ENCODE measurements around the gene CERS4.

Gene CERS4

GRCh38 chr19:8308891-8309291 lies 99.7 kb downstream of the CERS4 start:
- Histone ChIP-seq H3K9me3 (ENCODE audit: insufficient read depth, low read length) (no peaks in the 10 kb centered on the region), H3K79me2 (ENCODE audit: insufficient read depth, low read length) (peaks cover 26% of the 10 kb centered on the region), H2AFZ (ENCODE audit: low read depth, low read length, severe bottlenecking) (peak overlapping the region; percentile 72), H3K27ac (ENCODE audit: low read depth, low read length) (peak overlapping the region; percentile 63), H3K36me3 (ENCODE audit: low read length) (no peaks in the 10 kb centered on the region), H3K4me2 (ENCODE audit: low read depth, low read length, poor library complexity, severe bottlenecking) (peak overlapping the region; percentile 87), H3K9me2 (replicated peaks; ENCODE audit: insufficient read depth, low read length) (no peaks in the 10 kb centered on the region), H3K27me3 (ENCODE audit: low read length) (no peaks in the 10 kb centered on the region), H3F3A (ENCODE audit: insufficient read depth) (no peaks in the 10 kb centered on the region), H3K9ac (ENCODE audit: low read length) (peak overlapping the region; percentile 87), H3K4me3 (ENCODE audit: insufficient read depth, low read length, poor library complexity, severe bottlenecking) (peak overlapping the region; percentile 66), H4K20me1 (ENCODE audit: low read depth, low read length) (no peaks in the 10 kb centered on the region)
- TF ChIP-seq, protein P1, sequence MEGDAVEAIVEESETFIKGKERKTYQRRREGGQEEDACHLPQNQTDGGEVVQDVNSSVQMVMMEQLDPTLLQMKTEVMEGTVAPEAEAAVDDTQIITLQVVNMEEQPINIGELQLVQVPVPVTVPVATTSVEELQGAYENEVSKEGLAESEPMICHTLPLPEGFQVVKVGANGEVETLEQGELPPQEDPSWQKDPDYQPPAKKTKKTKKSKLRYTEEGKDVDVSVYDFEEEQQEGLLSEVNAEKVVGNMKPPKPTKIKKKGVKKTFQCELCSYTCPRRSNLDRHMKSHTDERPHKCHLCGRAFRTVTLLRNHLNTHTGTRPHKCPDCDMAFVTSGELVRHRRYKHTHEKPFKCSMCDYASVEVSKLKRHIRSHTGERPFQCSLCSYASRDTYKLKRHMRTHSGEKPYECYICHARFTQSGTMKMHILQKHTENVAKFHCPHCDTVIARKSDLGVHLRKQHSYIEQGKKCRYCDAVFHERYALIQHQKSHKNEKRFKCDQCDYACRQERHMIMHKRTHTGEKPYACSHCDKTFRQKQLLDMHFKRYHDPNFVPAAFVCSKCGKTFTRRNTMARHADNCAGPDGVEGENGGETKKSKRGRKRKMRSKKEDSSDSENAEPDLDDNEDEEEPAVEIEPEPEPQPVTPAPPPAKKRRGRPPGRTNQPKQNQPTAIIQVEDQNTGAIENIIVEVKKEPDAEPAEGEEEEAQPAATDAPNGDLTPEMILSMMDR (IDR thresholded peaks at IDR 0.05; ENCODE audit: insufficient read depth, low read length, poor library complexity, severe bottlenecking): no peak
- TF ChIP-seq EZH2phosphoT487 (conservative IDR thresholded peaks at IDR 0.05; ENCODE audit: low read length): no peak

DNA sequence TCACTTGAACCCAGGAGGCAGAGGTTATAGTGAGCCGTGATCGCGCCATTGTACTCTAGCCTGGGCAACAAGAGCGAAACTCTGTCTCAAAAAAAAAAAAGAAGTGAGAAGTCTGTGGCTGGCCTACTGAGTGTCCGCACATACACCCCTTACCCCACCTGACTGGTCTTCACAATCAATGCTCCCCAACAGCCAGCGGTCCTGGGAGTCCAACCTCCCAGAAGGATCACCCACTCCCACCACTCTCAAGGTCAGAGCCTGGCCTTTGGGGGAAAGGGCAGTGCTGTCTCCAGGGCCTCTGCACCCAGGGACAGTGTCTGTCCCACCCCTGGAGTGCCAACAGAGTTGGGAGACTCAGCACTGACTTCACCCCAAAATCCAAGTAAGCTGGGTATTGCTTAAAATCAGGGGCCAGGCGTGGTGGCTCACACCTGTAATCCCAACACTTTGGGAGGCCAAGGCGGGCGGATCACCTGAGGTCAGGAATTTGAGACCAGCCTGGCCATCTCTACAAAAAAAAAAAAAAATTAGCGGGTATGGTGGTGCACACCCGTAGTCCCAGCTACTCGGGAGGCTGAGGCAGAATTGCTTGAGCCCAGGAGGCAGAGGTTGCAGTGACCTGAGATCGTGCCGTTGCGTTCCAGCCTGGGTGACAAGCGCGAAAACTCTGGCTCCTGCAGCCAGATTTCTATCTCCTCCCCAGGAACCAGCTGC lies 101.3 kb downstream of the CERS4 start:
- no peak overlapping the region for H3K27ac ChIP-seq (ENCODE audit: low read depth, low read length)
- H3F3A ChIP-seq (ENCODE audit: insufficient read depth): no peaks in the 10 kb centered on the region
- no peaks in the 10 kb centered on the region for H3K9me2 ChIP-seq (replicated peaks; ENCODE audit: insufficient read depth, low read length)
- H3K4me2 ChIP-seq (ENCODE audit: low read depth, low read length, poor library complexity, severe bottlenecking): no peak overlapping the region
- no peaks in the 10 kb centered on the region for H3K27me3 ChIP-seq (ENCODE audit: low read length)
- no peak overlapping the region for H3K9ac ChIP-seq (ENCODE audit: low read length)
- no peak overlapping the region for H3K4me3 ChIP-seq (ENCODE audit: insufficient read depth, low read length, poor library complexity, severe bottlenecking)
- no peak for TF ChIP-seq EZH2phosphoT487 (conservative IDR thresholded peaks at IDR 0.05; ENCODE audit: low read length)
- TF ChIP-seq, protein P1 (IDR thresholded peaks at IDR 0.05; ENCODE audit: insufficient read depth, low read length, poor library complexity, severe bottlenecking): no peak
- H3K9me3 ChIP-seq (ENCODE audit: insufficient read depth, low read length): no peaks in the 10 kb centered on the region
- H3K36me3 ChIP-seq (ENCODE audit: low read length): no peaks in the 10 kb centered on the region
- H3K79me2 ChIP-seq (ENCODE audit: insufficient read depth, low read length): peaks cover 21% of the 10 kb centered on the region
- no peaks in the 10 kb centered on the region for H4K20me1 ChIP-seq (ENCODE audit: low read depth, low read length)
- no peak overlapping the region for H2AFZ ChIP-seq (ENCODE audit: low read depth, low read length, severe bottlenecking)

- peaks cover 12% of the 10 kb centered on the region for H3K79me2 ChIP-seq (ENCODE audit: insufficient read depth, low read length)
- TF ChIP-seq EZH2phosphoT487 (conservative IDR thresholded peaks at IDR 0.05; ENCODE audit: low read length): no peak
- TF ChIP-seq, protein P1 (IDR thresholded peaks at IDR 0.05; ENCODE audit: insufficient read depth, low read length, poor library complexity, severe bottlenecking): no peak
- no peaks in the 10 kb centered on the region for H3K9me3 ChIP-seq (ENCODE audit: insufficient read depth, low read length)
- H2AFZ ChIP-seq (ENCODE audit: low read depth, low read length, severe bottlenecking): no peak overlapping the region
- H3K9ac ChIP-seq (ENCODE audit: low read length): no peak overlapping the region
- H3K4me2 ChIP-seq (ENCODE audit: low read depth, low read length, poor library complexity, severe bottlenecking): no peak overlapping the region
- no peaks in the 10 kb centered on the region for H3F3A ChIP-seq (ENCODE audit: insufficient read depth)
- H3K27me3 ChIP-seq (ENCODE audit: low read length): no peaks in the 10 kb centered on the region
- no peaks in the 10 kb centered on the region for H3K36me3 ChIP-seq (ENCODE audit: low read length)
- H3K4me3 ChIP-seq (ENCODE audit: insufficient read depth, low read length, poor library complexity, severe bottlenecking): no peak overlapping the region
- no peaks in the 10 kb centered on the region for H3K9me2 ChIP-seq (replicated peaks; ENCODE audit: insufficient read depth, low read length)
- no peak overlapping the region for H3K27ac ChIP-seq (ENCODE audit: low read depth, low read length)
- no peaks in the 10 kb centered on the region for H4K20me1 ChIP-seq (ENCODE audit: low read depth, low read length)
Observed at GRCh38 chr19:8311461-8312260, 102.5 kb downstream of the CERS4 start.

Data from SU-DHL-6 (cell line).